Measurements from ENCODE around the gene PTPN22. TPM values are rescaled to one million over a fixed set of nuclear protein-coding genes. Genes with fewer than 3 reads are reported as not detected.

PTPN22 gene
- total and polyA plus RNA-seq, 9 of the 15 experiments (the other 6 are each of a cell fraction or from before 2014, with no cell fraction given), result 0.45 to 4.6 (median 1.1) TPM

DNA sequence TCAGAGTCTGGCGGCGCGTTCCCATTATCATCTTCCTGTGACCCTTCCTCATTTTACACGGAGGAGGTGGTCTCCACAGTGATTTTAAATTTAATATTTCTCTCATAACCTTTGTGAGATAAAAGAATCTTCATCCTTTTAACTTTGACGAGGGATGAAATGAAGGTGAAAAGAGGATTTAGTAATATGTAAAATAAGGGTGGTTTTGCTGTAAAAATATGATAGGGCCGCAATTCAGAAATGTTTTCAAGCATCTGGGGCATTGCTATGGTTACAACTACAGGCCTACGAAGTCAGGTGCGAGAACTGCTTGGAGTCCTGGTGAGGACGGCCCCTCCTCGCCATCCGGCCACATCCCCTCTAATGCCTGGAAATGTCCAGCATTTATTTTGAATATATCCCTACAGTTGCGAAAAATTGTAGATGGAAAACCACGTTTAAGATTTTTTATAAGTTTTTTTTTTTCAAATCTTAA lies 58.8 kb downstream of the PTPN22 start (continued):
- TF ChIP-seq AFF1 (IDR thresholded peaks at IDR 0.05; ENCODE audit: low read depth in 1 of 2, partially characterized antibody in 2 of 2) (peak in 1 of 2 experiments; percentile 41), DNMT1 (IDR thresholded peaks at IDR 0.05) (no peak), NCOR1 (IDR thresholded peaks at IDR 0.05) (no peak), NFRKB (IDR thresholded peaks at IDR 0.05; ENCODE audit: low read depth) (peak; percentile 95), MAFF (IDR thresholded peaks at IDR 0.05; ENCODE audit: low read length) (no peak), HIVEP1 (CRISPR knock-in tag; IDR thresholded peaks at IDR 0.05) (no peak), SRSF7 (optimal IDR thresholded peaks at IDR 0.05; ENCODE audit: low read depth, low read length) (no peak), ZBTB11 (CRISPR knock-in tag; IDR thresholded peaks at IDR 0.05) (peak in 1 of 3 experiments; percentile 93; a peak in 1 of 6 replicates), ZNF764 (CRISPR knock-in tag; IDR thresholded peaks at IDR 0.05; ENCODE audit: low read depth) (no peak), ELK1 (CRISPR knock-in tag; IDR thresholded peaks at IDR 0.05) (no peak), BMI1 (IDR thresholded peaks at IDR 0.05; ENCODE audit: low read length) (no peak), POLR2A (conservative IDR thresholded peaks at IDR 0.05) (peak; percentile 84; the same call in 1 of the 2 replicates), GTF2E2 (tag; IDR thresholded peaks at IDR 0.05) (peak; percentile 75), ZNF445 (CRISPR knock-in tag; IDR thresholded peaks at IDR 0.05; ENCODE audit: low read depth) (0 out of 2 replicates have a peak, but pooled peaks have one; percentile 50), SOX6 (IDR thresholded peaks at IDR 0.05) (no peak; the same call in 1 of the 2 replicates)
- TF ChIP-seq, protein P1, sequence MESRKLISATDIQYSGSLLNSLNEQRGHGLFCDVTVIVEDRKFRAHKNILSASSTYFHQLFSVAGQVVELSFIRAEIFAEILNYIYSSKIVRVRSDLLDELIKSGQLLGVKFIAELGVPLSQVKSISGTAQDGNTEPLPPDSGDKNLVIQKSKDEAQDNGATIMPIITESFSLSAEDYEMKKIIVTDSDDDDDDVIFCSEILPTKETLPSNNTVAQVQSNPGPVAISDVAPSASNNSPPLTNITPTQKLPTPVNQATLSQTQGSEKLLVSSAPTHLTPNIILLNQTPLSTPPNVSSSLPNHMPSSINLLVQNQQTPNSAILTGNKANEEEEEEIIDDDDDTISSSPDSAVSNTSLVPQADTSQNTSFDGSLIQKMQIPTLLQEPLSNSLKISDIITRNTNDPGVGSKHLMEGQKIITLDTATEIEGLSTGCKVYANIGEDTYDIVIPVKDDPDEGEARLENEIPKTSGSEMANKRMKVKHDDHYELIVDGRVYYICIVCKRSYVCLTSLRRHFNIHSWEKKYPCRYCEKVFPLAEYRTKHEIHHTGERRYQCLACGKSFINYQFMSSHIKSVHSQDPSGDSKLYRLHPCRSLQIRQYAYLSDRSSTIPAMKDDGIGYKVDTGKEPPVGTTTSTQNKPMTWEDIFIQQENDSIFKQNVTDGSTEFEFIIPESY (CRISPR knock-in tag; IDR thresholded peaks at IDR 0.05), result no peak
- TF ChIP-seq, protein P2, sequence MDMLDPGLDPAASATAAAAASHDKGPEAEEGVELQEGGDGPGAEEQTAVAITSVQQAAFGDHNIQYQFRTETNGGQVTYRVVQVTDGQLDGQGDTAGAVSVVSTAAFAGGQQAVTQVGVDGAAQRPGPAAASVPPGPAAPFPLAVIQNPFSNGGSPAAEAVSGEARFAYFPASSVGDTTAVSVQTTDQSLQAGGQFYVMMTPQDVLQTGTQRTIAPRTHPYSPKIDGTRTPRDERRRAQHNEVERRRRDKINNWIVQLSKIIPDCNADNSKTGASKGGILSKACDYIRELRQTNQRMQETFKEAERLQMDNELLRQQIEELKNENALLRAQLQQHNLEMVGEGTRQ (CRISPR knock-in tag; IDR thresholded peaks at IDR 0.05), result no peak

Measured in K562 (cell line).